Suprapubic skin (tissue), 3 donors: ENCODE data around the gene CDKL1.

Experiments used
- CTCF ChIP-seq, 2 donors: fragments of 200-600 bp in 1 of 2; fragments of 450-650 bp in 1 of 2; sonication (generic) in 1 of 2; IDR thresholded peaks; one replicate each; pipeline ENCODE4 v1.5.1; 2016 to 2019; ENCODE audit warnings: antibody characterized with exemption in 2 of 2, mild to moderate bottlenecking in 1 of 2, moderate library complexity in 1 of 2
- POLR2A ChIP-seq, 2 donors: fragments of 450-650 bp; IDR thresholded peaks; one replicate each; pipeline ENCODE4 v1.6.1; 2017; ENCODE audit warnings: antibody characterized with exemption in 2 of 2, mild to moderate bottlenecking in 2 of 2, moderate library complexity in 2 of 2

GRCh38 chr14:50366589-50366988 lies 30.1 kb downstream of the CDKL1 start:
- no peak for TF ChIP-seq CTCF (IDR thresholded peaks at IDR 0.05)
- TF ChIP-seq POLR2A (IDR thresholded peaks at IDR 0.05): no peak
